ENCODE results near the gene SRPRB. TPM values are rescaled to one million over a fixed set of nuclear protein-coding genes. Genes with fewer than 3 reads are reported as not detected.

Gene SRPRB
- total RNA-seq, 1 donor from 2014 or later, result 30.2 TPM

DNA sequence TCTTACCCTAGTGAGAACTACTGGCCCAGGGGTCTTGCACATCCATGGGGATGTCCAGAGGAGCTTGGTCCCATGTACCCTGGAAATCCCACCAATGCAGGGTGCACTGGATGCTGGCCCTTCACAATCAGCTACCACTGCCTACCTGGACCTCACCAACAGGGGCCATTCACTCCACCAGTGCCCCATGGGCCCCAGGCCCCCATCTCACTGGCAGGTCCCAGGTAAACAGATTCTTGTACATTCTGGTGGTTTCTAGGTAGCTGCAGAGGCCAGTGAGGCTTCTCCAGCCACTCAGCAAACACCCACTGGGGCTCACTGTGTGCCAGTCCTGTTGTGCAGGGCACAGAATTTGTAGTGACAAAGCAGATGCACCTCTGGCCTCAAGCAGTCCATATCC is 65.2 kb downstream of the SRPRB start:
- H3K9ac ChIP-seq, result no peak overlapping the region
- peaks cover 14% of the 10 kb centered on the region for H3K4me1 ChIP-seq
- no peak for DNase-seq (ENCODE audit: low spot score)
- H3K27me3 ChIP-seq, result no peaks in the 10 kb centered on the region
- no peak overlapping the region for H3K27ac Mint-ChIP-seq
- no peaks in the 10 kb centered on the region for H3K36me3 Mint-ChIP-seq
- peaks cover 10% of the 10 kb centered on the region for H4K20me1 ChIP-seq (ENCODE audit: low read depth)
- H3K4me1 Mint-ChIP-seq, result peaks cover 11% of the 10 kb centered on the region
- H3K27me3 Mint-ChIP-seq (ENCODE audit: insufficient read depth, low read depth), result peaks cover 9% of the 10 kb centered on the region
- no peaks in the 10 kb centered on the region for H3K79me2 ChIP-seq (ENCODE audit: low read depth)
- H3K4me2 ChIP-seq, result no peak overlapping the region
- no peaks in the 10 kb centered on the region for H3K9me3 Mint-ChIP-seq
- no peaks in the 10 kb centered on the region for H3F3A ChIP-seq (ENCODE audit: low read depth)
- H3K4me3 Mint-ChIP-seq, result no peak overlapping the region
- no peak overlapping the region for H3K27ac ChIP-seq
- H2AFZ ChIP-seq (replicated peaks), result no peak overlapping the region
- TF ChIP-seq EZH2phosphoT487 (IDR thresholded peaks at IDR 0.05) (no peak), EZH2 (IDR thresholded peaks at IDR 0.05) (no peak), CTCF (IDR thresholded peaks at IDR 0.05) (no peak)
- no peak overlapping the region for H3K4me3 ChIP-seq
- H3K36me3 ChIP-seq, result no peaks in the 10 kb centered on the region
- no peaks in the 10 kb centered on the region for H3K9me3 ChIP-seq (ENCODE audit: low read depth)

Other genes starting within 250 kb of the SRPRB start
- 175 and 272 TPM in 2 replicates for gene CDV3, start 232.1 kb upstream of the SRPRB start, total RNA-seq (ENCODE audit: low replicate concordance)
- gene TOPBP1, start 143.9 kb upstream of the SRPRB start, total RNA-seq (ENCODE audit: low replicate concordance), result 56.0 and 67.7 TPM in 2 replicates
- 0.77 TPM in 2 replicates for gene TF, start 59.4 kb upstream of the SRPRB start, total RNA-seq (ENCODE audit: low replicate concordance)
- 7.7 and 10.1 TPM in 2 replicates for gene RAB6B, start 90.1 kb downstream of the SRPRB start, total RNA-seq (ENCODE audit: low replicate concordance)
- 0.07 and 0.09 TPM in 2 replicates for gene SLCO2A1, start 224.1 kb downstream of the SRPRB start, total RNA-seq (ENCODE audit: low replicate concordance)

Measured in neural progenitor cell (in vitro differentiated cells).